GM03348 (cell line): Measurements from ENCODE around the gene DIP2C.
"Not testable (repeated sequence)": the region's sequence is repeated elsewhere in the genome, so short reads cannot be mapped to it uniquely, and the experiment has no call there.

Experiments
- DNase-seq: peaks from one replicate; pipeline ENCODE4 v3.0.0; 2012; ENCODE audit warnings: low spot score

DIP2C gene, protein sequence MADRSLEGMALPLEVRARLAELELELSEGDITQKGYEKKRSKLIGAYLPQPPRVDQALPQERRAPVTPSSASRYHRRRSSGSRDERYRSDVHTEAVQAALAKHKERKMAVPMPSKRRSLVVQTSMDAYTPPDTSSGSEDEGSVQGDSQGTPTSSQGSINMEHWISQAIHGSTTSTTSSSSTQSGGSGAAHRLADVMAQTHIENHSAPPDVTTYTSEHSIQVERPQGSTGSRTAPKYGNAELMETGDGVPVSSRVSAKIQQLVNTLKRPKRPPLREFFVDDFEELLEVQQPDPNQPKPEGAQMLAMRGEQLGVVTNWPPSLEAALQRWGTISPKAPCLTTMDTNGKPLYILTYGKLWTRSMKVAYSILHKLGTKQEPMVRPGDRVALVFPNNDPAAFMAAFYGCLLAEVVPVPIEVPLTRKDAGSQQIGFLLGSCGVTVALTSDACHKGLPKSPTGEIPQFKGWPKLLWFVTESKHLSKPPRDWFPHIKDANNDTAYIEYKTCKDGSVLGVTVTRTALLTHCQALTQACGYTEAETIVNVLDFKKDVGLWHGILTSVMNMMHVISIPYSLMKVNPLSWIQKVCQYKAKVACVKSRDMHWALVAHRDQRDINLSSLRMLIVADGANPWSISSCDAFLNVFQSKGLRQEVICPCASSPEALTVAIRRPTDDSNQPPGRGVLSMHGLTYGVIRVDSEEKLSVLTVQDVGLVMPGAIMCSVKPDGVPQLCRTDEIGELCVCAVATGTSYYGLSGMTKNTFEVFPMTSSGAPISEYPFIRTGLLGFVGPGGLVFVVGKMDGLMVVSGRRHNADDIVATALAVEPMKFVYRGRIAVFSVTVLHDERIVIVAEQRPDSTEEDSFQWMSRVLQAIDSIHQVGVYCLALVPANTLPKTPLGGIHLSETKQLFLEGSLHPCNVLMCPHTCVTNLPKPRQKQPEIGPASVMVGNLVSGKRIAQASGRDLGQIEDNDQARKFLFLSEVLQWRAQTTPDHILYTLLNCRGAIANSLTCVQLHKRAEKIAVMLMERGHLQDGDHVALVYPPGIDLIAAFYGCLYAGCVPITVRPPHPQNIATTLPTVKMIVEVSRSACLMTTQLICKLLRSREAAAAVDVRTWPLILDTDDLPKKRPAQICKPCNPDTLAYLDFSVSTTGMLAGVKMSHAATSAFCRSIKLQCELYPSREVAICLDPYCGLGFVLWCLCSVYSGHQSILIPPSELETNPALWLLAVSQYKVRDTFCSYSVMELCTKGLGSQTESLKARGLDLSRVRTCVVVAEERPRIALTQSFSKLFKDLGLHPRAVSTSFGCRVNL (N-terminal part only)

DNA sequence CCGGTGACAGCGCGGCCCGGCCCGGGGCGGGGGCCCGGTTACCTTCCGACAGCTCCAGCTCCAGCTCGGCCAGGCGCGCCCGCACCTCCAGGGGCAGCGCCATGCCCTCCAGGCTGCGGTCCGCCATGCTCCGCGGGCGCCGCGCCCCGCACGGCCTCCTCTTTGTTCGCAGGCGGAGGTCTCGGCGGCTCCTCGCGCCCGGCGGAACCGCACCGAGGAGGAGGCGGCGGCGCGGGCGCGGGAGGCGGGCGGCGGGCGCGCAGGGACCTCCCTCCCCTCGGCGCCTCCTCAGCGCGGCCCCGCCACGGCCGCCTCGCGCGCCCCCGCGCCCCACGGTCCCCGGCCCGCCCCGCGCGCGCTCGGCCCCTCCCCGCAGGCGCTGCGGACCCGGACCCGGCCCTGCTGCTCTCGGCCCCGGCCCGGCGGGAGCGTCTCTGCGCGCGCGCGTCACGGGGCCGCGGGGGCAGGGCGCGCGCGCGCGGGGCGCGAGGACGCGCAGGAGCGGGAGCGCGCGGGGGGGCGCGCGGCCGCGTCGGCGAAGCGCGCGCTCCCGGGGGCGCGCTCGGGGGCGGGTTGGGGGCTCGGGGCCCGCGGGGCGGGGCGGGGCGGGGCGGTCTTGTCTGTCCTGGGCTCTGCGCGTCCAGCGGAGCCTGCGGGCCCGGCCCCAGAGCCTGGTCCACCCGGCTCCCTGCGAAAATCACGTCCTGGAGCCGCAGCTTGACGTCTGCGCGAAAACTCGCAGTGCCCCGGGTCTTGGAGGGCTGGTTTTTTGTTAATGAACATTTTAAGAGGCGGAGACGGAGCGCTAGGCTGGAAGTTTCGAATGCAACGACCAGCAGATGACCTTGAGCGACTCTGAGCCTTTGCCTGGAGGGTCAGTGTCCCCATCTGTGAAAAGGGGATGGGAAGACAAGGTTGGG, at the start of gene DIP2C:
Gene DIP2C (minus strand): TSS at position 217 of the 920 bp plus-strand sequence. CDS start 90 bp downstream, at position 127.
- DNase-seq, result peak; percentile 99

DNA sequence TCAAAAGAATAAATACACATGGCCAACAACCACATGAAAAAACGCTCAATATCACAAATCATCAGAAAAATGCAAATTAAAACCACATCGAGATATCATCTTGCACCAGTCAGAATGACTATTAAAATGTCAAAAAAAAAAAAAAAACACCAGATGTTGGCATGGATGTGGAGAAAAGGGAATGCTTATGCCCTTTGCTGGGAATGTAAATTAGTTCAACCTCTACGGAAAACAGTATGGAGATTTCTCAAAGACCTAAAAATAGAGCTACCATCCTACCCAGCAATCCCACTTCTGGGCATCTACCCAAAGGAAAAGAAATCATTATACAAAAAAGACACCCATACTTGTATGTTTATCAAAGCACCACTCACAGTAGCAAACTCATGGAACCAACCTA, 45.0 kb upstream of the DIP2C start:
- no peak for DNase-seq

DNA sequence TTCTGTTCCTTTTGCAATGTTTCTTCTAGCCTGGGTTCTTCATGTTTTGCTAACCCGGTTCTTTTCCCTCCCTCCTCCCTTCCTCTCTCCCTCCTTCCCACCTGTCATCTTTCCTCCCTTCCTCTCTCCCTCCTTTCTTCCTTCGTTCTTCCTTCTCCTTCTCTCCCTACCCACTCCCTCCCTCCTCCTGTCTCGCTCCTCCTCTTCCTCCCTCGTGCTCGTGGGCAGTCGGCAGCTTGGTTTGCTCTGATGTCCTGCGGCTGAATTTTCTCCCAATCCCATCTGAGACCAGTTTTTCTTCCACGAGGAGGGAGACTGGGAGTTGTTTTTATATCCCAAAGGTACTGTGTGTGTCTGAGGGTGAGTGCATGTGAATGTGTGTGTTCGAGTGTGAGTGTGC, 43.6 kb upstream of the DIP2C start:
- DNase-seq, result no peak

- DNase-seq, result no peak
These were observed 39.7 kb upstream of the DIP2C start for GRCh38 chr10:729213-729612.

DNA sequence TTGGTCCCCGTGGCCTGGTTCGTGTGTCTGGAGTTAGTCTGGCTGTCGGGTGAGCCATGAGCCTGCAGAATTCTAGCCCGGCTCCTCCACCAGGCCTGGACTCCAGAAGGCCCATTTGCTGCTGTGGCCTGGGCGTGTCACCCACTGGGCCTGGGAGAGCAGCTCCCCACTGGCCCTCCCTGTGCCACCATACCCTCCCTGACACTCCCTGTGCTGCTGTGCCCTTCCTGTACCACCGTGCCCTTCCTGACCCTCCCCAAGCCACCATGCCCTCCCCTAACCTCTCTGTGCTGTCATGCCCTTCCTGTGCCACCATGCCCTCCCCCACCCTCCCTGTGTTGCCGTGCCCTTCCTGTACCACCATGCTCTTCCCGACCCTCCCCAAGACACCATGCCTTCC, 39.1 kb upstream of the DIP2C start:
- no peak for DNase-seq

DNA sequence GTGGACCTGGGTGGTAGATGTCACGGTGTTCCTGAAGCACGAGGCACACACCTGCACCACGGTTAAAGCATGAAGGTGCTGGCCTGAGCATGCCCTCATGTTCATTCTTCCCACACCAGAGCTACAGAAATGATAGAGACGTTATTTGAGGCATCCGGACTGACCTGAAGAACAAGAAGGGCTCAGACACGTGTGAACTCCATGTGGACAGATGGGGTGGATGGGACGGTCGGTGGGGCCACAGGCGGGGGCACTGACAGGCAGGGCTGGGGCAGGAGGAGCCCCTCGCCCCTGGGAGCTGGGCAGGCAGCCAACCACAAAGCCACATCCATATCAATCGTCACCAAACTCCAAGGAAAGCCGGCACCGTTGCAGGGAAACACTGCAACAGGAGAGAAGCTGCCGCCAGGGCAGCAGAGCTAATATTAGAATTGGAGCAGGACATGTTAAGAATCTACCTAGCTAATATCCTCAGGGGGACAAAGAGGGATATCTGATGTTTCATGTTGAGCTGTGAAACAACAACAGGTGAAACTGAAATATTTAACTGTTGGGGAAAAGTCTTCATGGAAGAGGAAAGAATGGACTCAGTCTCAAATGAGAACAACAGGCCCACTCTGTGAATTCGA, 37.8 kb upstream of the DIP2C start:
- no peak for DNase-seq

- DNase-seq, result peak; percentile 52
These were observed 36.3 kb upstream of the DIP2C start for GRCh38 chr10:725786-726185.

- no peak for DNase-seq
These were observed 35.8 kb upstream of the DIP2C start for GRCh38 chr10:725302-725701.

GRCh38 chr10:723973-724372, 34.5 kb upstream of the DIP2C start:
- DNase-seq, result no peak

- no peak for DNase-seq
These were observed 33.0 kb upstream of the DIP2C start for GRCh38 chr10:722281-723060.

GRCh38 chr10:718143-718700, 28.8 kb upstream of the DIP2C start:
- no peak for DNase-seq

- no peak for DNase-seq
These were observed 28.0 kb upstream of the DIP2C start for GRCh38 chr10:717458-717857.

DNA sequence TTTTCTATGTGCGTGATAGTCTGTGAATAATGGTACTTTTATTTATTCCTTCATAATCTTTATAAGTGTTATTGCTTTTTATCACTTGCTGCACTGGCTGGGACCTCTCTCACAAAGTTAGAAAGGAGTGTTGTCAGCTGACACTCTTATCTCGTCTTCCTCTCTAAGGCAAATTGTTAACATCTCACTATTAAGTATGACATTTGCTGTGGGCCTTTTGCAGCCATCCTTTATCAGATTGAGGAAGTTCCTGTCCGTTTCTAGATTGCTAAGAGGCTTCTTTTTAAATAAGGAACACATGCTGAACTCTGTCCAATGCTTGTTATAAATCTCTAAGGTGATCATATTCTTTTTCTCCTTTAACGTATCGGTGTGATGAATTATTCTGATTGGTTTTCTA, 27.4 kb upstream of the DIP2C start:
- no peak for DNase-seq

DNA sequence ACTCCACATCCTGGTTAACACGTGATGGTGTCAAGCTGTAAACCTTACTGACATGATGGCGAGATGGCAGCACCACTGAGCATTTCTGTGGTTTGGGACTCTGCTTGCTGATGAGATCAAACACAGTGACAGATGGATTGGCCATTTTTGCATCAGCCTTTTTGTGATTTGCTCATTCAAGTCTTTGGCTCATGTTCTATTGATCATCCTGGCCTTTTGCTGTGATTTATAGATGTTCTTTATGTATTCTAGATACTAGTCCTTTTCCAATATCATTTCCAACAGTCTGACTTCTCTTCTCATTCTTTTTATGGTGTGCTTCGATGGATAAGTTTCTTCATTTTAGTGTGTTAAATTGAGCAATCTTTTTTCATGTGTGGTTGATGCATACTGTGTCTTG, 24.7 kb upstream of the DIP2C start:
- no peak for DNase-seq

GRCh38 chr10:712575-712974, 23.1 kb upstream of the DIP2C start:
- DNase-seq, result no peak

DNA sequence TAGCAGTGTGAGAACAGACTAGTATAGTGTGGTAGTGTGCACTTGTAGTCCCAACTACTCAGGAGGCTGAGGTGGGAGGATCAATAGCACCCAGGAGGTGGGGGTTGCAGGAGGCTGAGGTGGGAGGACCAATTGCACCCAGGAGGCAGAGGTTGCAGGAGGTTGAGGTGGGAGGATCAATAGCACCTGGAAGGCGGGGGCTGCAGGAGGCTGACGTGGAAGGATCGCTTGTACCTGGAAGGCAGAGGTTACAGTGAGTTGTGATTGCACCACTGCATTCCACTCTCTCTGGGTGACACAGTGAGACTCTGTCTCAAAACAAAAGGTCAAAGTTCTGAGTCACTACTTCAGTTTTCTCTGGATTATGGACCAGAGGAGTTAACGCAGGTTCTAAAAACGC, 22.6 kb upstream of the DIP2C start:
- DNase-seq, result no peak

GRCh38 chr10:707861-708260, 18.4 kb upstream of the DIP2C start:
- no peak for DNase-seq

DNA sequence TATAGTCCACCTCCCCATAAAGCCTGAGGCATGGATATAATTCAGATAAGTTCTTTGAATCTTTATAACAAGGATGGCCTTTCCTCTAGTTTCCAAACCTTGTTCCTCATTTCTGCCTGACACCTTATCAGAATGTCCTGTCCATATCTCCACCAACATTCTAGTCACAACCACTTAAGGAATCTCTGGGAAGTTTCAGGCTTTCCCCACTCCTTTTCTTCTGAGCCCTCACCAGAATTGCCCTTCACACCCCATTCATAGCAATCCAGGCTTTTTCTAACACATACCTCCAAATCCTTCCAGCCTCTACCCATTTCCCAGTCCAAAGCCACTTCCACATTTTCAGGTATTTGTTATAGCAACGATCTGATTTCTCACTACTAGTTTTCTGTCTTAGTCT, 18.0 kb upstream of the DIP2C start:
- no peak for DNase-seq

- DNase-seq, result no peak
These were observed 13.7 kb upstream of the DIP2C start for GRCh38 chr10:703118-703517.

DNA sequence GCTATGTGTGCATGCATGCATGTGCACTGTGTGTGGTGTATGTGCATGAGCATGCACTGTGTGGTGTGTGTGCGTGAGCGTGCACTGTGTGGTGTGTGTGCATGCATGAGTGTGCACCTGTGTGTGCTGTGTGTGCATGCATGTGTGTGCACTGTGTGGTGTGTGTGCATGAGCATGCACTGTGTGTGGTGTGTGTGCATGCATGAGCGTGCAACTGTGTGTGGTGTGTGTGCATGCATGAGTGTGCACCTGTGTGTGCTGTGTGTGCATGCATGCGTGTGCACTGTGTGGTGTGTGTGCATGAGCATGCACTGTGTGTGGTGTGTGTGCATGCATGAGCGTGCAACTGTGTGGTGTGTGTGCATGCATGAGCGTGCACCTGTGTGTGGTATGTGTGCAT, 10.7 kb upstream of the DIP2C start:
- not testable (repeated sequence) for DNase-seq
